Measurements from ENCODE around the gene MAB21L4. TPM values are rescaled to one million over a fixed set of nuclear protein-coding genes. Genes with fewer than 3 reads are reported as not detected.

Gene MAB21L4
- total RNA-seq, 1 experiment from 2014 or later: 0.15 TPM

DNA sequence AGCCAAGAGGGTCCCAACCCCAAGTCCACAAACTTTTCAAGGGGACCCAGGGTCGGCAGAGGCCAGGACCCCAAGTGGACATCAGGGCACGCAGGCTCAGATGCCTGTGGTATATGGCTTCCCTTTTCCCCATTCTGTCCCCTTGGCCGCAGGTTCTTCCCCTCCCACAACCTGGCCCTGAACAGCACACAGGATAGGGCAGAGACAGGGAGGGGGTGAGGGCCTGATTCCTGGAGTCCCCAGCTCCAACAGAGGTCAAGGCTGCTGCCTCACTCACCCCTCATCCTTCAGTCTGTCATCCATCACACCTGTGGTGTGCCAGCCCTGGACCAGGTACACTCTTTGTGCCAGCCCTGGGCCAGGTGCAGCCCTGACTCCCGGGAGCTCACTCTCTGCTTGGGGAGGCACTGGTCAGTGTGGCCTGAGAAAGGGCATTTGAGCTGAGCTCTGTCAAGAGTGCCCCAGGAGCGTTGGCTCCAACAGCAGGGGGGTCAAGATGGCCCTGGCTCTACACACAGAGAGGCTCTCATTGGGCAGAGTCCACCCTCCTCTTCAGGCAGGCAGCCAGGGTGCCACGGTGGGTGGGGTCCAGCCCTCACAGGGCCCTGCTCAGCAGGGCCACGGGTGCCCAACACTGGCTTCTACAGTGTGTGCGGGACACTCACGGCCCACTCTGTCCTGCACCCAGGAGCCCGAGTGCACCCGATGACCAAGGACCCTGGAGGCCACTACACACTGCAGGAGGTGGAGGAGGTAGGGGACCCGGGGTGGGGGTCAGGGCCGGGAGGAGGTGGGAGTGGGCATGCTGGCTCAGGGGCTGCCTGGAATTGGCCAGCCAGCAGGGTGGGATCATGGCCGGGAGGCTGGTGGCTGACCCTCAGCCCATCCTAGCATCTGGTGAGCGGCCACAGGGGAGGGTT, 25.7 kb downstream of the MAB21L4 start:
- no peak overlapping the region for H3K27ac ChIP-seq (ENCODE audit: insufficient read length, low read depth, low read length)
- no peak overlapping the region for H3T11ph ChIP-seq (ENCODE audit: low read length)
- H2BK12ac ChIP-seq (ENCODE audit: insufficient read length, low read depth, low read length): no peak overlapping the region
- no peak overlapping the region for H2BK15ac ChIP-seq (ENCODE audit: low read depth, low read length)
- H4K20me1 ChIP-seq (ENCODE audit: control insufficient read depth, insufficient read depth, insufficient read length): no peaks in the 10 kb centered on the region
- H3K4me2 ChIP-seq (ENCODE audit: insufficient read depth, insufficient read length, low read length): no peak overlapping the region
- H3K4me1 ChIP-seq (ENCODE audit: insufficient read depth, low read length): no peaks in the 10 kb centered on the region
- no peak overlapping the region for H2BK20ac ChIP-seq (ENCODE audit: low read depth, low read length, poor library complexity, severe bottlenecking)
- no peaks in the 10 kb centered on the region for H3K27me3 ChIP-seq (ENCODE audit: insufficient read depth, low read length)
- no peaks in the 10 kb centered on the region for H3K23me2 ChIP-seq (ENCODE audit: insufficient read length, low read depth, low read length, poor library complexity, severe bottlenecking)
- WGBS (ENCODE audit: extremely low coverage, insufficient read length, low lambda C conversion rate): no CpG with 5 or more reads among the region's 15 CpGs
- no peak overlapping the region for H3K23ac ChIP-seq (ENCODE audit: insufficient read length, low read depth, low read length)
- H3K9me3 Mint-ChIP-seq: no peaks in the 10 kb centered on the region
- H3K9ac ChIP-seq (ENCODE audit: extremely low read depth, insufficient read length, low read length): no peak overlapping the region
- H3K4me1 Mint-ChIP-seq: peaks cover 0 to 3% of the 10 kb centered on the region in 2 experiments; a peak in 1 of 4 replicates
- no peaks in the 10 kb centered on the region for H3K79me1 ChIP-seq (ENCODE audit: insufficient read depth, low read depth, low read length, poor library complexity, severe bottlenecking)
- TF ChIP-seq, protein P1, sequence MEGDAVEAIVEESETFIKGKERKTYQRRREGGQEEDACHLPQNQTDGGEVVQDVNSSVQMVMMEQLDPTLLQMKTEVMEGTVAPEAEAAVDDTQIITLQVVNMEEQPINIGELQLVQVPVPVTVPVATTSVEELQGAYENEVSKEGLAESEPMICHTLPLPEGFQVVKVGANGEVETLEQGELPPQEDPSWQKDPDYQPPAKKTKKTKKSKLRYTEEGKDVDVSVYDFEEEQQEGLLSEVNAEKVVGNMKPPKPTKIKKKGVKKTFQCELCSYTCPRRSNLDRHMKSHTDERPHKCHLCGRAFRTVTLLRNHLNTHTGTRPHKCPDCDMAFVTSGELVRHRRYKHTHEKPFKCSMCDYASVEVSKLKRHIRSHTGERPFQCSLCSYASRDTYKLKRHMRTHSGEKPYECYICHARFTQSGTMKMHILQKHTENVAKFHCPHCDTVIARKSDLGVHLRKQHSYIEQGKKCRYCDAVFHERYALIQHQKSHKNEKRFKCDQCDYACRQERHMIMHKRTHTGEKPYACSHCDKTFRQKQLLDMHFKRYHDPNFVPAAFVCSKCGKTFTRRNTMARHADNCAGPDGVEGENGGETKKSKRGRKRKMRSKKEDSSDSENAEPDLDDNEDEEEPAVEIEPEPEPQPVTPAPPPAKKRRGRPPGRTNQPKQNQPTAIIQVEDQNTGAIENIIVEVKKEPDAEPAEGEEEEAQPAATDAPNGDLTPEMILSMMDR (conservative IDR thresholded peaks at IDR 0.05): no peak
- H4K8ac ChIP-seq (replicated peaks; ENCODE audit: insufficient read length, low read depth, low read length): no peak overlapping the region
- no peak overlapping the region; the same call in 1 of the 2 replicates for H3K14ac ChIP-seq (ENCODE audit: insufficient read depth, low read length)
- H2AK5ac ChIP-seq (ENCODE audit: insufficient read length, low read length): no peak overlapping the region
- H3K56ac ChIP-seq (ENCODE audit: insufficient read length, low read depth, low read length): no peak overlapping the region
- H3K4ac ChIP-seq (ENCODE audit: low read depth, low read length): no peak overlapping the region
- no peak overlapping the region for H4K5ac ChIP-seq (ENCODE audit: insufficient read length, low read depth, low read length)
- H2BK120ac ChIP-seq (ENCODE audit: low read depth, low read length, poor library complexity, severe bottlenecking): no peak overlapping the region
- H3K27me3 Mint-ChIP-seq (ENCODE audit: low read depth): peaks cover 2% of the 10 kb centered on the region; the same call in 1 of the 2 replicates
- no peak overlapping the region for H4K91ac ChIP-seq (ENCODE audit: insufficient read length, low read depth, low read length)
- DNase-seq: no peak
- no peak overlapping the region for H2BK5ac ChIP-seq (ENCODE audit: insufficient read length, low read length)
- no peak overlapping the region for H3K27ac Mint-ChIP-seq
- no peaks in the 10 kb centered on the region for H3K9me3 ChIP-seq (ENCODE audit: control insufficient read depth, low read depth, low read length)
- no peaks in the 10 kb centered on the region; a peak in 1 of 7 replicates for H3K36me3 Mint-ChIP-seq (ENCODE audit: insufficient read depth in 1 of 3, low read depth in 3 of 3)
- H3K4me3 Mint-ChIP-seq: no peak overlapping the region
- H3K79me2 ChIP-seq (ENCODE audit: insufficient read depth, low read length): no peaks in the 10 kb centered on the region
- H3K18ac ChIP-seq (ENCODE audit: insufficient read length, low read depth, low read length): no peak overlapping the region
- no peak overlapping the region for H2AFZ ChIP-seq (ENCODE audit: low read length)

All from H9 (cell line).